Right atrium auricular region (tissue), 2 donors: Measurements from ENCODE around the gene CNTNAP2. TPM values are rescaled to one million over a fixed set of nuclear protein-coding genes. Genes with fewer than 3 reads are reported as not detected.

Source experiments
- DNase-seq: peaks from one replicate; pipeline ENCODE4 v3.0.0-alpha.2; 2019; ENCODE audit warnings: low spot score
- H3K27ac ChIP-seq, 2 donors: fragments of 200-600 bp; sonication (generic); 1 replicate in 1 of 2; 2 replicates in 1 of 2; pipeline ENCODE4 v1.5.1; 2016 to 2019
- H3K27me3 ChIP-seq, 2 donors: fragments of 200-600 bp; sonication (generic); one replicate each; pipeline versions ENCODE4 v1.5.1 to v1.6.0; 2017 to 2019
- H3K36me3 ChIP-seq: fragments of 200-600 bp; sonication (generic); one replicate; pipeline ENCODE4 v1.5.1; 2016
- H3K4me1 ChIP-seq, 2 donors: fragments of 200-600 bp; sonication (generic); one replicate each; pipeline versions ENCODE4 v1.5.1 to v1.6.0; 2017 to 2019
- H3K4me3 ChIP-seq, 2 donors: fragments of 200-600 bp; sonication (generic); 1 replicate in 1 of 2; 2 replicates in 1 of 2; pipeline ENCODE4 v1.5.1; 2017 to 2019; ENCODE audit warnings: mild to moderate bottlenecking in 1 of 2, moderate library complexity in 1 of 2
- H3K9me3 ChIP-seq, 2 donors: fragments of 200-600 bp; sonication (generic); one replicate each; pipeline ENCODE4 v1.5.1; 2019
- CTCF ChIP-seq, 2 donors: fragments of 200-600 bp; sonication (generic); IDR thresholded peaks; one replicate each; pipeline ENCODE4 v1.5.1; 2019; ENCODE audit warnings: antibody characterized with exemption in 2 of 2
- total RNA-seq, 2 donors: library from RNA; depleted of rRNA; stranded (reverse); fragments of >200 nt; gene quantifications; one replicate each; pipeline ENCODE4 v1.1.0, GENCODE V29; 2016

Gene CNTNAP2
- total RNA-seq, 2 donors from 2014 or later, result 1.1 to 1.7 TPM

- no peak for DNase-seq
- TF ChIP-seq CTCF (IDR thresholded peaks at IDR 0.05), result no peak
These were observed 1348.6 kb downstream of the CNTNAP2 start for GRCh38 chr7:147465223-147465622.

GRCh38 chr7:147472556-147472955 lies 1356.0 kb downstream of the CNTNAP2 start:
- Histone ChIP-seq H3K27me3 (no peaks in the 10 kb centered on the region), H3K27ac (no peak overlapping the region), H3K36me3 (no peaks in the 10 kb centered on the region), H3K4me3 (no peak overlapping the region), H3K4me1 (no peaks in the 10 kb centered on the region), H3K9me3 (no peaks in the 10 kb centered on the region)
- no peak for DNase-seq
- no peak for TF ChIP-seq CTCF (IDR thresholded peaks at IDR 0.05)

More at GRCh38 chr7:147465223-147465622, 1348.6 kb downstream of the CNTNAP2 start:
- Histone ChIP-seq H3K4me3 (no peak overlapping the region), H3K9me3 (no peaks in the 10 kb centered on the region), H3K36me3 (no peaks in the 10 kb centered on the region), H3K27ac (no peak overlapping the region), H3K27me3 (no peaks in the 10 kb centered on the region), H3K4me1 (no peaks in the 10 kb centered on the region)

- no peak for DNase-seq
- H3K9me3 ChIP-seq, result no peaks in the 10 kb centered on the region
- no peak overlapping the region for H3K4me3 ChIP-seq
These were observed 1358.3 kb downstream of the CNTNAP2 start for GRCh38 chr7:147474862-147475261.

GRCh38 chr7:147477526-147477925 lies 1360.9 kb downstream of the CNTNAP2 start:
- no peaks in the 10 kb centered on the region for H3K4me1 ChIP-seq
- no peaks in the 10 kb centered on the region for H3K9me3 ChIP-seq
- H3K4me3 ChIP-seq, result no peak overlapping the region
- DNase-seq, result no peak
- no peak for TF ChIP-seq CTCF (IDR thresholded peaks at IDR 0.05)
- H3K27ac ChIP-seq, result no peak overlapping the region
- no peaks in the 10 kb centered on the region for H3K36me3 ChIP-seq
- no peaks in the 10 kb centered on the region for H3K27me3 ChIP-seq

More at GRCh38 chr7:147474862-147475261, 1358.3 kb downstream of the CNTNAP2 start:
- no peak for TF ChIP-seq CTCF (IDR thresholded peaks at IDR 0.05)
- Histone ChIP-seq H3K27ac (no peak overlapping the region), H3K4me1 (no peaks in the 10 kb centered on the region), H3K36me3 (no peaks in the 10 kb centered on the region), H3K27me3 (no peaks in the 10 kb centered on the region)

- Histone ChIP-seq H3K4me3 (no peak overlapping the region), H3K27me3 (no peaks in the 10 kb centered on the region), H3K4me1 (no peaks in the 10 kb centered on the region), H3K36me3 (no peaks in the 10 kb centered on the region), H3K9me3 (no peaks in the 10 kb centered on the region), H3K27ac (no peak overlapping the region)
- TF ChIP-seq CTCF (IDR thresholded peaks at IDR 0.05), result no peak
- no peak for DNase-seq
These were observed 1362.2 kb downstream of the CNTNAP2 start for GRCh38 chr7:147478796-147479195.

GRCh38 chr7:147483634-147484292 lies 1367.2 kb downstream of the CNTNAP2 start:
- Histone ChIP-seq H3K4me3 (no peak overlapping the region), H3K9me3 (no peaks in the 10 kb centered on the region), H3K4me1 (no peaks in the 10 kb centered on the region), H3K27ac (no peak overlapping the region), H3K36me3 (no peaks in the 10 kb centered on the region), H3K27me3 (no peaks in the 10 kb centered on the region)
- no peak for DNase-seq
- no peak for TF ChIP-seq CTCF (IDR thresholded peaks at IDR 0.05)
